ENCODE results near the gene CNPPD1.

The CNPPD1 gene

DNA sequence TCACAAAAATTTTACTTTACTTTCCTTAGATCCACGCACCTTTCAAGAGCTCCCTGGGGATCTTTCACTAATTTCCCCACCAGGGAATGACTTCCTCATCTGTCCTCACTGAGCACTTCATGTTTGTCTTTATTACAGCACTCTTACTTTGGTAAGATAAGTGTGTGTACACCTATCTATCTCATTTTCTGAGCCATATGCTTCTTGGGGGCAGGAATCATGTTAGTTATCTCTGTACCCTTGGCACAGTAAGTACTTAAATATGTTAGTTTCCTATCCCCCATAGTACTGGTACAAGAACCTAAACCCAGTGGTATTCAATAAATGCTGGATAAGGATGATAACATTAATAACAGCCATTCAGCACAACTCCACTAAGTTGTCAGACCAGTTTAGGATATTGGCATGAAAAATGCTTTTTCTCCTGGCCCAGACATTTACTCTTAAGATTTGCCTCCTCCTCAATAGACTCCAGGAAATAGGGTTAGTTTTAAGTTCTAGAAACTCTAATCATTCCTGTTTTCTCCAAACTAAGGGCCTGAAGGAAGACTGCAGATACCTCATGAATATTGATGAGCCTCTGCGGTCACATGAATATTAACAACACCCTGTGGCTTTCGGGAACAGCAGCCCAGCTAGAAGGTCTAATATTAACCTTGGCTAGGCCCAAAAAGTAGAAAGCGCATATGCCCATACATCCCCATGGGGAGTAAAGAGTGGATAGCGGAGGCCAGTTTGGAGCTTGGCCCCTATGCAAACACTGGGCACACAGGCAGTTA is 54.3 kb downstream of the CNPPD1 start:
- no peak for DNase-seq (ENCODE audit: low read depth)
